Suprapubic skin (tissue), 4 donors: Measurements from ENCODE around the gene HOXD12. TPM values are rescaled to one million over a fixed set of nuclear protein-coding genes. Genes with fewer than 3 reads are reported as not detected.
A peak's percentile ranks its signal among the peaks of the same experiment; 100 is the strongest.

Experiments
- DNase-seq, 2 donors: peaks; one replicate each; pipeline ENCODE4 v3.0.0-alpha.2; 2019; ENCODE audit warnings: low spot score in 2 of 2
- H3K27ac ChIP-seq: fragments of 200-600 bp; sonication (generic); one replicate; pipeline ENCODE4 v1.5.1; 2019
- H3K27me3 ChIP-seq: fragments of 200-600 bp; sonication (generic); one replicate; pipeline ENCODE4 v1.5.1; 2019
- H3K36me3 ChIP-seq: fragments of 200-600 bp; sonication (generic); one replicate; pipeline ENCODE4 v1.5.1; 2019
- H3K4me1 ChIP-seq: fragments of 200-600 bp; sonication (generic); one replicate; pipeline ENCODE4 v1.5.1; 2019
- H3K4me3 ChIP-seq: fragments of 200-600 bp; sonication (generic); one replicate; pipeline ENCODE4 v1.5.1; 2019; ENCODE audit warnings: mild to moderate bottlenecking
- H3K9me3 ChIP-seq: fragments of 200-600 bp; sonication (generic); one replicate; pipeline ENCODE4 v1.5.1; 2019
- EP300 ChIP-seq: sonication (generic); formaldehyde crosslinking; IDR thresholded peaks from one replicate; pipeline ENCODE4 v1.6.1; 2017; ENCODE audit warnings: antibody characterized with exemption
- POLR2A ChIP-seq, 2 donors: fragments of 450-650 bp; IDR thresholded peaks; one replicate each; pipeline ENCODE4 v1.6.1; 2017; ENCODE audit warnings: antibody characterized with exemption in 2 of 2, mild to moderate bottlenecking in 2 of 2, moderate library complexity in 2 of 2
- POLR2AphosphoS5 ChIP-seq, 3 donors: sonication (generic); formaldehyde crosslinking; IDR thresholded peaks; one replicate each; pipeline ENCODE4 v1.6.1; 2017; ENCODE audit warnings: antibody characterized with exemption in 3 of 3
- WGBS: methylation state at CpG from one replicate; pipeline ENCODE4 v1.1.5; 2018; 5-methylcytosine and 5-hydroxymethylcytosine counted together
- total RNA-seq, 4 donors: library from RNA; depleted of rRNA; stranded (reverse); fragments of >200 nt; gene quantifications; one replicate each; pipeline ENCODE4 v1.1.0, GENCODE V29; 2016
- TF ChIP-seq, protein P1 (sequence below), 2 donors: fragments of 200-600 bp in 1 of 2; fragments of 450-650 bp in 1 of 2; sonication (generic) in 1 of 2; IDR thresholded peaks; one replicate each; pipeline ENCODE4 v1.5.1; 2016 to 2019; ENCODE audit warnings: antibody characterized with exemption in 2 of 2, mild to moderate bottlenecking in 1 of 2, moderate library complexity in 1 of 2

Gene HOXD12
- total RNA-seq, 4 donors from 2014 or later: not detected

DNA sequence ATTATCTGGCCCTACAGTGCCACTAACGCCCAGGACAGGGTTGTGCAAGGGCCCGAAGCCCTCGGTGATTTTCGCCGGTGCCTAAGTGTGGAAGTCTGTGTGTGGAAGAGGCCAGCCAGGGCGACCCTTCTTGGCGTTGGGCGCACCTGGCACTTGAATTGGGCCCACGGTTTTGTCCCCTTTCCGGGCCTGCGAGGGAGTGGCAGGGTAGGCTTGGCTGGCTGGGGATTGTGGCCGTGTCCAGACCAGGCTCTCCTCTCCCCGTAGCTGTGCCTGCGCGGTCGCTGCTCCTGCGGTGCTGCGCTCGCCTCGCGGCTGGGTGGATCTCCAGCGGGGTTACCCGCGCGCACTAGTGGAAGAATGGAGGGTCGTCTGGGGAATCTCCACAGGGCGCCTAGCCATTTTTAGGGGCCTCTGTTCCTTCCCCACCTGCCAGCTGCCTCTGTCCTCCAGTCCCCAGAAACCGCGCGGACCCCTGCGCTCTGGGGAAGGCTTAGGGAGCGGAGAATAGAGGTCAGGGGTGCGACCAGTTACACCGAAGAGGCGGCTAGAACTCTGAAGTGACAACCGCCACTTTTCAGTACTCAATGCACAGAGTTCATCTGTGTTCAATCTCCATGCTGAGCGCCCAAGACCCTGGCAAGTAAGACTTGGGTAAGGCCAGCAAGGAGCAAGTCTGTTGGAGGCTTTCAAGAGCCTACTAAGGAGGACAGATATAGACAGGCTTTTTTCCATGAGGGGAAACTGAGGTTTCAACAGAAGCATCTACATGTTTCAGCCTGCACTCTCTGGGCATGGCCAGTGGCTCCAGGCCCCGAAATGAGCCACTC is 31.8 kb upstream of the HOXD12 start:
- TF ChIP-seq POLR2AphosphoS5 (IDR thresholded peaks at IDR 0.05): no peak
- TF ChIP-seq, protein P1, sequence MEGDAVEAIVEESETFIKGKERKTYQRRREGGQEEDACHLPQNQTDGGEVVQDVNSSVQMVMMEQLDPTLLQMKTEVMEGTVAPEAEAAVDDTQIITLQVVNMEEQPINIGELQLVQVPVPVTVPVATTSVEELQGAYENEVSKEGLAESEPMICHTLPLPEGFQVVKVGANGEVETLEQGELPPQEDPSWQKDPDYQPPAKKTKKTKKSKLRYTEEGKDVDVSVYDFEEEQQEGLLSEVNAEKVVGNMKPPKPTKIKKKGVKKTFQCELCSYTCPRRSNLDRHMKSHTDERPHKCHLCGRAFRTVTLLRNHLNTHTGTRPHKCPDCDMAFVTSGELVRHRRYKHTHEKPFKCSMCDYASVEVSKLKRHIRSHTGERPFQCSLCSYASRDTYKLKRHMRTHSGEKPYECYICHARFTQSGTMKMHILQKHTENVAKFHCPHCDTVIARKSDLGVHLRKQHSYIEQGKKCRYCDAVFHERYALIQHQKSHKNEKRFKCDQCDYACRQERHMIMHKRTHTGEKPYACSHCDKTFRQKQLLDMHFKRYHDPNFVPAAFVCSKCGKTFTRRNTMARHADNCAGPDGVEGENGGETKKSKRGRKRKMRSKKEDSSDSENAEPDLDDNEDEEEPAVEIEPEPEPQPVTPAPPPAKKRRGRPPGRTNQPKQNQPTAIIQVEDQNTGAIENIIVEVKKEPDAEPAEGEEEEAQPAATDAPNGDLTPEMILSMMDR (IDR thresholded peaks at IDR 0.05): no peak
- TF ChIP-seq EP300: no peak
- no peak for TF ChIP-seq POLR2A (IDR thresholded peaks at IDR 0.05)
- H3K4me1 ChIP-seq: peaks cover 29% of the 10 kb centered on the region
- 3% methylated on average over 32 of the region's 38 CpGs for WGBS

DNA sequence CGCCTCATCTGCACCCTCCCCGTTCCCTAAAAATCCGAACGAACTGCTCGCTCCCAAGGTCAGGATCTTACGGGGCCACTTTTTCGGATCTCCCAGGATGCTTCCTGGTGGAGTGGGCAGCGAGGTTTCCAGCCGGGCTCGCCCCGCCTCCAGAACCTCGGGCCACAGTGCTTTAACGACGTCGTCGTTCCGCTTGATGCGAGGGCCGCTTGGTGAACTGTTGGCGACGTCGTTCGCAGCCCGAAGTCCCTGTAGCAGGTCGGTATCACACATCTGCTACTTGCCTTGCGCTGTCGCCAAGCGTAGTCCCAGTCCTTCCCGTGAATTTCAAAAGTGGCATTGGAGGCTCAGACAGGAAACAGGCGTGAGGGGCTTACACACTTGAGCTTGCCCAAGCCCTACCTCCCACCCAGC is 31.2 kb upstream of the HOXD12 start:
- Histone ChIP-seq H3K36me3 (no peaks in the 10 kb centered on the region), H3K27me3 (peaks cover 99% of the 10 kb centered on the region), H3K27ac (no peak overlapping the region), H3K9me3 (no peaks in the 10 kb centered on the region), H3K4me1 (peaks cover 29% of the 10 kb centered on the region), H3K4me3 (no peak overlapping the region)
- DNase-seq: no peak
- WGBS: 12% methylated on average over 21 of the region's 30 CpGs
- no peak for TF ChIP-seq EP300
- TF ChIP-seq, protein P1 (IDR thresholded peaks at IDR 0.05): no peak
- TF ChIP-seq POLR2A (IDR thresholded peaks at IDR 0.05): no peak
- TF ChIP-seq POLR2AphosphoS5 (IDR thresholded peaks at IDR 0.05): no peak

More for the DNA sequence above, 31.8 kb upstream of the HOXD12 start:
- Histone ChIP-seq H3K27ac (no peak overlapping the region), H3K9me3 (no peaks in the 10 kb centered on the region), H3K36me3 (no peaks in the 10 kb centered on the region), H3K4me3 (peak overlapping the region; percentile 49), H3K27me3 (peaks cover 98% of the 10 kb centered on the region)
- DNase-seq: no peak

DNA sequence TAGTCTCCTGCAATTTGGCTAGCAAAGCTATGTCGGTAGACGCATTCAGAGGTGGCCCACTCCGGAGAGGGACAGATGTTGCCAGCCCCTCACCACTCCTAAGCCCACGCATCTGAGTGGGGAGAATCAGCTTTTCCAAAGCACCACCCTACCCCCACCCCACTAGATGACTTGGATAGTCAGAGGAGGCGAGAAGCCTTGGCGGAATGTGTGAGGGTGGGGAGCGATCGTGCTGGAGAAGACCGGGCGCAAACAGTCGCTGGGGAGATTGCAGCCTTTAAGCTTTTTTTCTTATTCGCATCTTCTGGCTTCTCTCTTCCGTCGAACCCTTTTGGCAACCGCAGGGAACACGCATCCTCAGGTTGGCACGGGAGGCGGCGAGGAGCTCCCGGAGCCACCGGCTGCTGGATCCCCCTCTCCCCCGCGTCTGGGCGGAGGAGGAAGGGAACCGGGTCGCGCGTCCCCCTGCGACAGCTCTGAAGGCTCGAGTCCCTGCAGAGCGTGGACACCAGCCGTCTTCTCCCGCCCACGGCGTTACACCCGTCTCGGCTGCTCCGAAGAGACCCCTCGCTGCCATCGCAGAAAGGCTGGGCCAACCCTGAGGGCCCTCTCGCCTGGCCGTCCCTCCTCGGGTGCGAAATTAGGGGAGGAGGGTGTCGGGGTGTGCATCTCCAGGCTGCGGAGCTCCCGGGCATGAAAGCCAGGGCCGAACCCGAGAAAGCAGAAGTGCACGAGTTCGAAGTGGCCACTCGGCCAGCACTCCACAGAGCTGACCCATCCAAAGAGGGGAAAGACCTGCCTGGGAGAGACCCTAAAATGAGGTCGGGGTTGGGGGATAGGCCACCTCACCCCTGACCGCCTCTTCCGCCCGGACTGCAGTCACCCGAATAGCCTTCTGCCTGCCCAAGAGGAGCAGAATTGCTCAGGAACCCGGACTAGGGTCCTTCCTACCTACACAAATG is 28.0 kb upstream of the HOXD12 start:
- 24% methylated on average over 34 of the region's 58 CpGs for WGBS
- no peak overlapping the region for H3K27ac ChIP-seq
- TF ChIP-seq POLR2A (IDR thresholded peaks at IDR 0.05) (no peak), POLR2AphosphoS5 (IDR thresholded peaks at IDR 0.05) (no peak), EP300 (no peak)
- no peaks in the 10 kb centered on the region for H3K36me3 ChIP-seq
- DNase-seq: no peak
- H3K27me3 ChIP-seq: peaks cover 100% of the 10 kb centered on the region
- peaks cover 28% of the 10 kb centered on the region for H3K4me1 ChIP-seq
- no peak overlapping the region for H3K4me3 ChIP-seq
- H3K9me3 ChIP-seq: no peaks in the 10 kb centered on the region

DNA sequence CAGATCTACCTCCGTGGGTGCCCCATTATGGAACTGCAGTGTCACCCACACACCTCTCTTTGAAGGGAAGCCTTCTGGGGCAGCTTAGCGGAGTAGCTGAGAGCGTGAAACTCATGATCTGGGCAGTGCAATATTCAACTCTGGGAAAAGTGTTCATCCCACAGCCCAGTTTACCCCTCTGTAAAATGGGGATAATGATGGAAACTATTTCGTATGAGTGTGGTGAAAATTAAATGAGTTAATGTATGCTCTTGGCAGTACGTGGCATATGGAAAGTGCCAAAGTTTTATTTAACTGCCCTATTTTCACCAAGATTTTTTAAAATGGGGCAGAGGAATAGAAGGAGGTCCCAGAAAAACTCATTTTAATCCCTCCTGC is 27.3 kb upstream of the HOXD12 start:
- H3K27me3 ChIP-seq: peaks cover 100% of the 10 kb centered on the region
- 46% methylated on average over 5 of the region's 5 CpGs for WGBS
- no peak overlapping the region for H3K27ac ChIP-seq
- peaks cover 22% of the 10 kb centered on the region for H3K4me1 ChIP-seq
- TF ChIP-seq, protein P1 (IDR thresholded peaks at IDR 0.05): no peak
- TF ChIP-seq POLR2A (IDR thresholded peaks at IDR 0.05) (no peak), POLR2AphosphoS5 (IDR thresholded peaks at IDR 0.05) (no peak), EP300 (no peak)
- no peak overlapping the region for H3K4me3 ChIP-seq
- DNase-seq: no peak
- H3K36me3 ChIP-seq: no peaks in the 10 kb centered on the region
- H3K9me3 ChIP-seq: no peaks in the 10 kb centered on the region

DNA sequence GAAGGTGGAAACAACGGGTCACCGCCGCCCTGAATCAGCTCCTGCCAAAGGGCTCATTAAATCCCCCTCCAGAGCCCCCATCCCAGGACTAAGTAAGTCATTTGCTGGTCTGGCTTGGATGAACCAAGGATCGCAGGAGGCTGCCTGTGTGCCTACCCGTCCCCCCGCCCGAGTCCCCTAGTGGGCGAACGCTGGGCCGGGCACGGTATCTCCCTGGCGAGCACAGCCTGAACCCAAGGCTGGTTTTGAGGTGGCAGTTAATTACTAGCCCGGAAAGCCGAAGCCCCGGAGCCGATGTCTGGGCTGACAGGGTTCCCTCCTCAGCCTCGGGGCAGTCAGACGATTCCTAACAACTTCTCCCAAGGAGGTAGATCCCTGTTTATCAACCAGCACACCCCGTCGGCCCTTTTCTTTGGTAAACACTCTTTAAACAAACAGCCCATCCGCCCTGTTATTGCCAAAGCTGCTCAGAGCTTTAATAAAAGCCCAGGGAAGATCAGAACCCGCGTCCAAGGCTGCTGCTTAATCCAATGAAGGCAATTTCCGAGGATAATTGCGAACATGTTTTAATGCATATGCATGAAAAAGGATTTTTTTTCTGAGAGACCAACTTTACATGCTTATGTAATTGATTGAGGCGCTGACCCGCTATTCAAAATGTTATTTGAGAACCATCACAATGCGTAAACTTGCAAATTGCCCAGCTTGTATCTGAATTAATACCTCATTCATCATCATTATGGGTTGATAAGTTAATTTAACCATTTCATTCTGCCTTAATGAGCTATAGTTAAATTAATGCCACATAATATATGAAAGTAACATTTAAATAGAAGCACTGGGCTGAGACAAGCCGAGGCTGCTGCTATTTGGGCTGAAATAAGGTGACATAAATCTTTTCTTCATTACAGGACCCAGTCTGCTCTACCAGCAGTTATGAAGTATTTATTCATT is 26.4 kb upstream of the HOXD12 start:
- H3K27me3 ChIP-seq: peaks cover 100% of the 10 kb centered on the region
- no peak overlapping the region for H3K4me3 ChIP-seq

More for the DNA sequence above, 26.4 kb upstream of the HOXD12 start:
- Histone ChIP-seq H3K27ac (no peak overlapping the region), H3K4me1 (peaks cover 12% of the 10 kb centered on the region), H3K9me3 (no peaks in the 10 kb centered on the region), H3K36me3 (no peaks in the 10 kb centered on the region)
- 14% methylated on average over 13 of the region's 29 CpGs for WGBS
- TF ChIP-seq POLR2AphosphoS5 (IDR thresholded peaks at IDR 0.05) (no peak), EP300 (no peak), POLR2A (IDR thresholded peaks at IDR 0.05) (no peak)
- TF ChIP-seq, protein P1 (IDR thresholded peaks at IDR 0.05): no peak
- no peak for DNase-seq
